ENCODE measurements around the gene TNNC1. TPM values are rescaled to one million over a fixed set of nuclear protein-coding genes. Genes with fewer than 3 reads are reported as not detected.
A peak's percentile ranks its signal among the peaks of the same experiment; 100 is the strongest.

TNNC1 gene
- total RNA-seq, 1 donor from 2014 or later, result 3,876 TPM

DNA sequence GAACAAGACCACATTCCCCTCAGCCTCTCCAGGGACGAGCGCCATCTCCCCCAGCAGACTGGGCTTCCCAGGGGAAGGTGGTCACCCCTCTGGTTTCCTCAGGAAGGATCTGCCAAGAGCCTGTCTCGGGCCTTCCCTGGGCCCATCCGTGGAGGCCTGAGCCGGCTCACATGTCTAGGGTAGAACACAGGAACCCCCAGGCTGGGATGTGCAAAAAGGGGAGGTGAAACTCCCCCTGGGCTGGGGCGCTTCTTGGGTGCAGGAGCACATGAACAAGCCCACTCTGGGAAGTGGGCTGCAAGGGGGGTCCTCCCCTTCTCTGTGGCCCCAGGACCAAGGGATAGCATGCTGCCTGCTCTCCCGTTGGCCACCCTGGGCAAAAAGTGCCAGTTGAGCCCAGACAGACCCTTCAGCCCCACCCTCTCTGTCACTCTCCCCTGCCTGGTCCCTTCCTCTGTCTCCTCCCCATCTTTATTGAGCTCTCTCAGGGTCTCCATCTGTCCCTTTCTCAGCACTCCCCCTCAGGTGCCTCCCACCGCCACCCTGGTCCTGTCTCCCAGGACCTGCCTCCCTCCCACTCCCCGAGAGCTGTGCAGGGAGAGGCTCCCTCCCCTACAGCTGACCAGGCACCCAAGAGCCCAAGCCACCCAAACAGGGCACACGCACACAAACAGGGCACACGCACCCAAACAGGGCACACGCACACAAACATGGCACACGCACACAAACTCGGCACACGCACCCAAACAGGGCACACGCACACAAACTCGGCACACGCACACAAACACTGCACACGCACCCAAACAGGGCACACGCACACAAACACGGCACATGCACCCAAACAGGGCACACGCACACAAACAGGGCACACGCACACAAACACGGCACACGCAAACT is 9.8 kb downstream of the TNNC1 start:
- DNase-seq (ENCODE audit: low read depth), result no peak

DNA sequence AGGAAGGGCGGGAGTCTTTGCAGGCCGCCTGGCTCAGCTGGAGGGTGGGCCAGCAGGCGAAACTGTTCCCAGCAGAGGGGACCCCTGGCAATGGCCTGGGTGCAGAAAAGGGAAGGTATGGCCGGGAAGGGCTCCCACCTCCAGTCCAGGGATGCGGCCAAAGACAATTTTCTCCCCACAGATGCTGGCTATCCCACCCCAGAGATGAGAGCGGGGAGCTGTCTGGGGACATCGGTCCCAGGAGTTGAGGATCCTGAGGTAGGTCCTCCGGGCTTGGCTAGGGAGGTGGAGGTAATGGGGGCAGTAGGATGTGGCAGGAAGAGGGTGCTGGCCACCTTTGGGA is 10.6 kb downstream of the TNNC1 start:
- no peak for DNase-seq (ENCODE audit: low read depth)

DNA sequence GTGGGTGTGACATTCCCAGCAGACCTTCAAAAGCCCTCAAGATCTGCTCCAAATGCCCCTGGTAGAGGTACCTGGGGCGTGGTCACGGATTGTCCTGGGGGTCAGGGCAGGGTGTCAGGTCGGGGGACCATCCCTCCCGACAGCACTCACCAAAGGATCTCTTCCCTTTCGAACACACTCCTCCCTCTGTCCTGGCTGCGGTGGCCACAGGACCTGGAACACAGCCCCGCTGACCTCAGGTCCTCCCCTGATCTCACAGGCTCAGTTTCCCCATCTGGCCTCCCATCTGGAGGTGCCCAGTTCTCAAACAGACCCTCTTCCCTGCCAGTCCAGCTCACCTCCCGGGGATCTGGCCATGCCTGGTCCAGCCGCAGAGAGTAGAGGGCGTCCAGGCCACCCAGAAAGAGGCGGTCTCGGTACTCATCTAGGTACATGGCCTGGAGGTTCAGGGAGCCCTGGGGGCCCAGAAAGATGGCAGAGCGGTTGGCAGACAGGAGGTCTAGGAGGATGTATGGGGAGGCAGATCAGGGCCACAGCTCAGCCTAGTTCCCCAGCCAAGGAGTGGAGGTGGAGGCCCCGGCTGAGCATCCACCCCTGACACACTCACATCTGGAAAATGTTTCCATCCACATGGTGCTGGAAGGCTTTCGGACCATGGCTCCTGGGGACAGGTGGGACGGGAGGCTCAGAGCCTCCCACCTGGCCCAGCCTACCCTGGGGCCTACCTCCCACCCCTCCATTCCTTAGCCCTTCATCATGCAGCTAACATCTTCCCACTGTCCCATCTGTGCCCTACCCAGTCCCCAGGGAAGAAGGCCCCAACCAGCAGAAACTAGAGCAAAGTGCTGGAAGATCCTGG is 11.2 kb downstream of the TNNC1 start:
- no peak for DNase-seq (ENCODE audit: low read depth)

DNA sequence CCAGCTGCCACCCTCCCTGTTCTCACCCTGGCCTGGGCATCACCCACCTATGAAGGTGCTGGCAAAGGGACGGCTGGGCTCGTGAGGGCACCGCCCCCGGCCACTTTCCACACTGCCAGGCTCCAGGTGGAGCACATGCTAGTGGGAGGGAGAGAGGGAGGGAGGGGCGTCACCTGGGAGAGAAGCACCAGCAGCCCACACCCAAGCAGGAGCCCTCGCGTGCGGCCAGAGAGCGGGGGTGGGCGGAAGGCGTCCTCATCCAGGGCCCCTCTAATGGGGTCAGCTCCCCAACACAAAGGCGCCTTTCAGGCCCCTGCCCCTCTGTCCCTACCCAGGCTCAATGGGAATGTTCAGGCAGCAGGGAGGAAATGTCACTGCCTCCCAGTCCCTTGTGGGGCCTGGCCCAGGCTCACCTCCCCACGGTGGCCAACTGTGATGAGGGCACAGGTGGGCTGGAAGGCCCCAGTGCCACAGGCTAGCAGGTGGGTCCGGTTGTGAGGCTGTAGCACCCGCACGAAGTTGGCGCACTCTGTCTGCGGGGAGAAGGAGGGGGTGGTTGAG is 12.0 kb downstream of the TNNC1 start:
- no peak for DNase-seq (ENCODE audit: low read depth)

DNA sequence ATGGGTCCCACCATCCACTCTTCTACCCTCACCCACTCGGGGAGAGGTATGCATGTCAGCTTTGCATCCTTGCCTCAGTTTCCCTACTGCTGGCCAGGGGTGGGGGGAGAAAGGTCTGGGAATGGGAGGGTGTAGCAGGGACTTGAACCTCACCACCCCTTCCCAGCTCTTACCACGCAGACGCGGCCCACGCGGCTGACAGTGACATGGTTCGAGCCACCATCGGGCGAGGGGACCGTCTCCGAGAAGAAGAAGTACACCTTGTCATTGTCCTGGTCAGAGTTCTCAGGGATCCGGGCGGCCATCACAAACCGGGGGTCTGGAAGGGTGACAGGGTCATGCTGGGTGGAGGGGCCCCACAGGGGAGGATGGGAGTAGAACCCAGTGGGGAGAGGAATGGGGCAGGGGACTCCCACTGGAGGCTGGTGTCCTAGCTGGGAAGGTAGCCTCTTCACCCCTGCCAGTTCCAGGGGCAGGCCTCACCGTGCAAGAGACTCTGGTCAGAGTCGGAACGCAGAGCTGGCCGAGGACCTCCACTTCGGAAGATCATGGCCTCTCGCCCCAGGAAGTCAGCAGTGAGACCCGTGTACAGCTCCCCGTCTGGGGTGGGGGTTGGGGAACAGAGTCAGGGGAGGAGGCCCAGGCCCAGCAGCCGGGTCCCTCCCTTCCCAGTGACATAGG is 12.6 kb downstream of the TNNC1 start:
- DNase-seq (ENCODE audit: low read depth), result no peak

DNA sequence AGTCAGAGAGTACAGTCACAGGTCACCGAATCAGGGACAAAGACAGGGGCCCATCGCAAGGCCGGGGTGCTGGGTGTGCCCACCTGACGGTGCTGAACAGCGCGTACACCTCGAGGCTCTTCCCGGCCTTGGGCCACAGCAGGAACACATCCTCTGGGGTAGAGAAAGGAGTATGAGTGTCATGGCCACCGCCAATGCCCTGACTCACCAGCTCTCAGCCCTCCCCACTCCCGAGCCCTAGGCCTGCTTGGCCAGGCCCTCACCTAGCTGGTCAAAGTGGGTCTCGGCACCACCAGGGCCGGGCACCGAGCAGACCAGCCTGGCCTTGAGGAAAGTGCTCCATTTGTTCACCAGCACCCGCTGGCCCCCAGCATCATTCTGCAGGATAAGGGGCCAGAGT is 13.2 kb downstream of the TNNC1 start:
- DNase-seq (ENCODE audit: low read depth), result no peak

DNA sequence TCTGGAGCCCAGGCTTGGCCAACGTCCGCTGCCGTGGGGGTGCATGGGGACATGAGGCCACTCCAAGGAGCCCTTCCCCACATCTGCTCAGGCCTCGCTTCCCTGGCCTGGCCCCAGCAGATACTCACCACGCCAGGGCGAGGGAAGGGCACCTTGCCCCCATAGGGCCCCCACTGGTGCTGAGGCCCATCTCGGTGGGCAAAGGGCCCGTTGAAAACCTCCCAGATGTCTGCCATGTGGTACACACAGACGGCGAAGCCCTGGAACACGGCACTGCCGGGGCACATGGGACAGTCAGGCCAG is 13.6 kb downstream of the TNNC1 start:
- no peak for DNase-seq (ENCODE audit: low read depth)

DNA sequence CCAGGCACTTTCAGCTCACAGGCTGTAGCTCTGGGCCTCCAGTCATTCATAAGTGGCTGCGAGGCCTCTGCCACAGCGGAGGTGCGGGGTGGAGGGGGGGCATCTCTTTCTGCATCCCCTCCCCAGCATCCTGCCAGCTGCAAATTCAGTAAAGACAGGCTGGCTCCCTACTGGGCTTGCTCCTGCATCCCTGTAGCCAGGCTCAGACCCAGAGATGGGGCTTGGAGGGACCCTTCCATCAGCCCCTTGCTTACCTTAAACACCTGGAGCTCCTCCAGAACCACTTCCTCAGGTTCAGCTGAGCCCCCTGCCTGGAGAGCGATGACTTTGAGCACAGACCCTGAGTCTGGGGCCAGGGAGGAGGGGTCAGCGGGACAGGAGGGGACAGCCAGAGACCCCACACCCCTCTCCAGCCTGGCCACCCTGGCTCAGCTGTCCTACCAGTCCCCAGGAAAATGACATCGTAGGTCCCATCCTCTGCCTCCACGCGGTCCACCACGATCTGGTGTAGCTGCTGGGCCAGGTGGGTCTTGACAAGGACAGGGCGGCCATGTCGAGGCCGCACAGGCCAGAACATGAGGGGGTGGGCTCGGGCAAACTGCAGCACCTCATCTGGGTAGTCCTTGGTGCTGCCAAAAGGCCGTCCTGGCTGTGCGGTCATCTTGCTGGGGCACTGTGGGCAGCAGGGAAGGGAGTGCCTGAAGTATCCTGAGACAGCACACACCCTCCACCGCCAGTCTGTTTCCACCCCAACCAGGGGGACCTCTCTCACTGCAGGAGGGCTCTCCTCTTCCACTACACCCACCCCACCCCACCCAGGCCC is 14.2 kb downstream of the TNNC1 start:
- no peak for DNase-seq (ENCODE audit: low read depth)

DNA sequence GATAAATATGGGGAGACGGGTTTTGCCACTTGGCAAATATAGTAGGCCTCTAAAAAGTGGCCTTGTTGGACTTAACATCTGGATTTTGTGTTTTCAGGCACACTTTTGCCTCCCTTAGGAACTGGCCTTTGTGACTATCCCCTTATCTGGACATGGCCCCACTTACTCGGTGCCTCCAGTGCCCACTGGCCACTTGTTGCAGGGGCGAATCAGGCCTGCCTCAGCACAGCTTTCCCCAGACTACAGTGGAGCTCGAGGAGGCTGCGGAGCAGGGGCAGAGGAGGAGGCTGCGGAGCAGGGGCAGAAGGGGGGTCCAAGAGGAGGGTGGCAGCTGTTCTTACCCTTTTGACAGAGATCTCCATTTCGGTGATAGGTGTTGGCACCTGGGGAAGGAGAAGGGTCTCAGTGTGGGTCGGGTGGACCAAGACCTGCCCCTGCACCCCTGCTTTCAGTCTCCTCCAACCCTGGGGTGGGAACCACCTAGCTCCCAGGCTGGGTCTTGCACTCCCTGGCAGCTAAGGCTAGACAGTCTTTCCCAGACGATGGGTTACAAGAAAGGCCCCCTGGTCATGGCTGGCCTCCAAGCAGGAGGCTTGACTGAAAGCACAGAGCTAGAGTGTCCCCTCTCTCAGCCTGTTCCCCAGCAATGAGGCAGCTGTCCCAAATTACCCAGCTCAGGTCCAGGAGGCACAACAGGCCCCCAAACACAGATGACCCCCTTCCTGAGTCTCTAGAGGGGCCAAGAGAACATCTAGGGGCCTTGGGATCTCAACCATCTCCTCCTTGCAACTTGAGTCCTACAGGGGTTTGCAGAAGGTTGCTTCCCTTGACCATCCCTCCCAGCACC is 15.0 kb downstream of the TNNC1 start:
- no peak for DNase-seq (ENCODE audit: low read depth)

DNA sequence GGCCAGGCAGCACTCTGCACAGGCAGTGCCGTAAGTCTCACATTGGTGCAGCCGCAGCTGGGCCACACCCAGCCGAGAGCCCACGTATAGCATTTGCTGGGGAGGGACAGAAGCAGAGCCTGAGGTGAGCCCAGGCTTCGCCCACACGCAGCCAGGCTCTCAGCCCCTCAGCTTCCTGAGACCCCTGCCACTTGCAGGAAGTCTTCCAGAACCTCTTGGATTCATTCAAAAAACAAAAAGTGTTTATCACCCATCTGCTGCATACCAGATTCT is 15.8 kb downstream of the TNNC1 start:
- DNase-seq (ENCODE audit: low read depth), result no peak

DNA sequence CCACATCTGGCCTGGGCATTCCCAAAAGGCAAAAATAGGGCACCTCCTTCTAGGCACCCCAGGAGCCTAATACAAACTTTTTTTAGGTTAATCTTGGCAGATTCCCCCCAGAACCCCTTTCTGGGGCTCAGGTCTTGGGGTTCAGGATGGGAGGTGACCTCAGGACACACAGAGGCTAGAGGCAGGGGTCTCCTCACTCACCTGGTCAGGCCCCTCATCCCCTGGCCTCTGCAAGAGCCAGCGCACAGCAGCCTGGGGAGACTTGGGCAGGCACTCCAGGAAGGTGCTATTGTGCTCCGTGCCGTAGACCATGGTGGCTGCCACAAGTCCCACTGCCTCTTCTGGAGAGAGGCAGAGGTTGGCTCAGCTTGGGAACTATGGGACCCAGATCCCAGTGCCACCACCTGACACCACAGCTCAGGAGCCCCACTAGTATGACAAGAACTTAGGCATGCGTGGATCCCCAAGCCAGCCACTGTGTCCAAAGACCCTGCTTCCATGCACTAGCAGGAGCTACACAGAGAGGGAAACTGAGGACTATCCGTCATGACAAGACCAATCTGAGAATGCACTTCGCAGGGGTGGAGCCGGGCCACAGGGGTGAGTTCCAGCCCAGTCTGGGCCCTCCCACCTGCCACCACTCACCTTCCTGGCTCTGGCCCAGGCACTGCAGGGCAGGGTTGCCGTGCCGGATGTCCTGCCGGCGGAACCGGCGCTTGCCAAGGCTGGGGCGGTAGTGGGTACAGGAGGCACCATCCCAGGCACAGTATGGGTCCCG is 16.3 kb downstream of the TNNC1 start:
- DNase-seq (ENCODE audit: low read depth), result no peak

DNA sequence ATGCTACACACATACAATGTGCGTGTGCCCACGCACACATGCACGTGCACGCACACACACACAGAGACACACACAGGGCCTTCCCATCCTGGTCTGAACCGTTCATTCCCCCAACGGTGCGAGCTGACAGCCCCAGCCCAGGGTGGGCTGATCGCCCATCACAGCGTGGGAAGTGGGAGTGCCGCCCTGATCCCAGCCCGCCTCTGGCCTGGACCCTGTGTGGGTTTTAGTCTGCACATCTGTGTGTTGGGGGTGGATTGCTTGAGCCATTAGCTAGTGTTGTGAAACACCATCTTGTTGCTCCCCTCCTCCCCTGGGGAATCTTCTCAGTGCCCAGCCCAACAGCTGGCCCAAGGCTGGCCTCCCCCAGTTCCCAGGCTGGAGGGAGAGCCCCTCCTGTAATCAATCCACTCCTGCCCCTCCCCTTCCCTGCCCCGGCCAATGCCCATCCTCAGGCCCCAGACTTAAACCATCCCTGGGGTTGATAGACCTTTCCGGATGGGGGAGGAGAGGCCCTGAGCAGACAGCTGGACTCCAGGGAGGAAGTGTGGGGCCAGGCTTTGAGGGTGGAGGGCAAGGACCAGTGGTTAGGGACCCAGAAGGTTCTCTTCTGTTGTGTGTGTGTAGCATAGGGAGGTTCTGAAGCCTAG is 17.2 kb downstream of the TNNC1 start:
- DNase-seq (ENCODE audit: low read depth), result peak; percentile 83

DNA sequence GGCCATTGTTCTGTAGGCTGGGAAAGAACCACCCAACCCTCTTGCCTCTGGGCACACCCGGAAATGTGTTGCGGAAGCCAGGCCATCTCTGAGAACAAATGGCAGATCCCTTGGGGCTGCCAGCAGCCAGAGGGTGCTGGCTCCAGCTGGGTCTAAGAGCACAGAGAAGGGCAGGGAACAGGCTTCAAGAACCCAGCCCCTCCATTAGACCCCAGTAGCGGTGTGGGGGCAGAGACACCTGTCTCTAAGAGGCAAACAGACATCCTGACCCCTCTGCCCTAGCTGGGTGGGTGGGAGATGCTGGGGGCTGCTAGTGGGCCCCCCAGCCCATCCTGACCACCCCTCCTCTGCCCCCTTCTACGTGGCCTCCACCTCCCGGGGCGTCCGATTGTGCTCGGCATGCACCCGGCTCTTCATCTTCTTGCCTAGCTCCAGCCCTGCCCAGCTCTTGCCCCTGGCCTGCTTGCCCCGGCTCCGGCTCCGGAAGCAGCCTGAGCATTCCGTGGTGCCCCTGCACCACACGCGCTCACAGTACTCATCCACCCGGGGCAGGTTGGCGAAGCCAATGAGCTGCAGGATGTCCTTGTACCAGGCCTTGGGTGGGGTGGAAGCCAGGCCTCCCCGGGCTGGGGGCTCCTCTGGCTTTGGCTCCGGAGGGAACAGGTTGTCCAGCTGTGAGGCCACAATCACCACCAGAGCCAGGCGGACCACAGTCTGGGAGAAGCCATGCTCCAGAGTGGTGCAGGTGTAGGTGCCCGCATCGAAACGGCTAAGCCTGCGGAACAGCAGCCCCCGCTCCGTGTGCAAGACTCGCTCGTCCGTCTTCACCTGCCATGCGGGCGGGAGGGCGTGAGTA is 18.4 kb downstream of the TNNC1 start:
- DNase-seq (ENCODE audit: low read depth), result no peak

DNA sequence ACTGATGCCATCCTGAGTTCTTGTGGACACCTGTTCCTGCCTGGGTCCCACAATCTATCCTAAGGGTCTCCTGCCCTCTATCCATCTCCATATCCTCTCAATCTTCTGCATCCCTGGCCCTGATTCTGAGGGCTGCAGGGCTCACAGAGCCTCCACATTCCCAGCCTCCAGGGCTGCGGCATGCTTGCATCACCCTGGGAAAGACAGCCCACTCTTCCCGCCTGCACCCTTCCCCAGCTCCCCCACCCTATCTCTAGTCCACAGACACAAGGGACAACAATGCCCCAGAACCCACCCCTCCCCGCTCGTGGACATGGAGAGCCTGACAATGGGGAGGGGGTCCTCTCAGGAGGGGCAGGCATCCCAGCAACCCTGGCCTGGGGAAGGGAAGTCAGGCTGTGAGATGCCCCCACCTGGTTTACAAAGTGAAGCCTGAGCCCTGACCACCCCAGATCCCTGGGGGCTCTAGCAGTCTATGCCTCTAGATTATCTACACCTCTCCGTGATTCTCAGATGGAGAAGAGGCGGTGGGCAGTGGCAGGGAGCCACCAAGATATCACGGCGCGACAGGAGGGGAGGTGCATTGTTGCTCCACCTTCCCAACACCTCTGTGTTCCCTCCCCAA is 19.2 kb downstream of the TNNC1 start:
- DNase-seq (ENCODE audit: low read depth), result no peak

DNA sequence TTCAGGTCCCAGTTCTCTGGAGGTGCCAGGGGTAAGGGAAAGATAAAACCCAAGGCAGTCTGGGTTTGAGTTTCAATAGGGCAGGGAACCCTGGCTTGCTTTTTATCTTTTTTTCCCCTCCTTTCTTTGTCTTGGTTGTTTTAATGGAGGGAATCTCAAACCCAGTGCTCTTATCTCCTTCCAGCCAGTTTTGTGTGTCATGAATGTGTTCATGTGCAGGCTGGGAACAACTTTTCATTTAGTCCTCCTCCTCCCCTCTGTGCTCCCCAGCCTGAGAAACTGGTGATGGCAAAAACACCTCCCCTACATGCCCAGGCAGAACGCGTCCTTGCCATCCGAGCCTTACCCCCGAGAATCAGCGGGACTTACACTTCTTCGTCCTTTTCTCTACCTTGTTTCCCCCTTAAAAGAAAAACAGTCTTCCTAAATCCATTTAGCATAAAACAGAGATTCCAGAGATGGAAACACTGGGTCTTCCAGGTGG is 19.8 kb downstream of the TNNC1 start:
- DNase-seq (ENCODE audit: low read depth), result no peak

DNA sequence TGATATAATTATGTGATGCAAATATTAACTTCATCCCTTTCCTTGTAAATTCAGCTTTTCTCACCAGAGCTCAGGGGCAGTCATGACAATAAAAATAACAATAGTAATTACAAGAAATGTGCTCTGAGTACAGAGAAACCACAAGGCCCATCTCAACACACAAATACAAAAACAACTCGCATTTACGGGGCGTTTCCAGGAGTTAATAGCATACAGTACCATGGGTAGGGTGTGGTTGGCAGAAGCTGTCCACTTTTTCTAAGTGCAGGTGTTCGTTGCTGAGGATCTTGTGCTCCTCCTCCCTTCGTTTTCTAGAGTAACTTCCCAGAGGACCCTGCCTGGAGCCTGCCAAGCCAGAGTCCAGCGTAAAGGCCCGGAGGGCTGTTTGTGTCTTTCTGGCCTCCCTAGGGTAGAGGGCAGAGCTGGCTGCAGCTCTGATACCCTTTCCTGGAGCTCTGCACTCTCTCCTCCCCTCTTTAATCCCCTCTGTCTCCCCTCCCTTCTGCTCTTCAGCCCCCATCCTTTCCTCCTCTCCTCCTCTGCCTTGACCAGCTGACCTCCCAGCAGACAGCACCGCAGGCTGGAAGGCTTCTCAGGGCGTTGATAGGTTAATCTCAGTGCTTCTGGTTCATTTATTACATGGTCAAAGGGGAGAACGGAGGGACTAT is 20.4 kb downstream of the TNNC1 start:
- DNase-seq (ENCODE audit: low read depth), result no peak

DNA sequence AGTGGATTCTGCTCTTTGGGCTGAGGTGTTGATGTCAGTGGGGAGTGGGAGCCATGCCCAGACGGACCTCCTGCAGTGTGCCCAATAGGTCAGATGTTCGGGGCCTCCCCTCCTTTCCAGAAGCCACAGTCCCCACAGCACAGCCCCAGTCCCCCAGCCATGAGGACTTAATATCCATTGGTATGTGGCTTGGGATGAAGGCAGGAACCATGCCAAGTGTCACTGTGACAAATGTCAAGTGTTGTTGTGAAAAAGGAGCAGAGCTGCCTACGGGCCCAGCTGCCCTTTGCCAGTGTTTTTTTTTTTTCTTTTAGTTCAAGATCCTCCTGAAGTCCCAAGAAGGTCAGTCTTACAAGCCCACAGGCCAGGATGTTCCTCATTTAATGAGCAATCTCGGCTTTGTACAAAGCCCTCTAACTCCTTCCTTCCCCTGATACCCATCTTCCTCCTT is 21.1 kb downstream of the TNNC1 start:
- DNase-seq (ENCODE audit: low read depth), result peak; percentile 64

Data from myocyte (in vitro differentiated cells).